GM19395 (cell line): ENCODE measurements around the gene SLC35G3.
"Not testable (repeated sequence)": the region's sequence is repeated elsewhere in the genome, so short reads cannot be mapped to it uniquely, and the experiment has no call there.

Source experiments
- ATAC-seq: cut with Tn5 transposase; IDR thresholded peaks from one replicate; pipeline ENCODE4 v1.9.1; 2021; ENCODE audit warnings: mild to moderate bottlenecking, moderate library complexity; ENCODE audit not compliant: unreplicated experiment

Gene SLC35G3

GRCh38 chr17:35212668-35213067 lies 18.5 kb upstream of the SLC35G3 start:
- ATAC-seq: no peak

- ATAC-seq: no peak
Measured at GRCh38 chr17:35210741-35211140, 16.5 kb upstream of the SLC35G3 start.

- not testable (repeated sequence) for ATAC-seq
Measured at GRCh38 chr17:35202582-35202981, 8.4 kb upstream of the SLC35G3 start.

GRCh38 chr17:35195062-35195461 lies 869 bp upstream of the SLC35G3 start:
- ATAC-seq: not testable (repeated sequence)

- no peak for ATAC-seq
Measured at GRCh38 chr17:35192708-35193107, 1.5 kb downstream of the SLC35G3 start.

DNA sequence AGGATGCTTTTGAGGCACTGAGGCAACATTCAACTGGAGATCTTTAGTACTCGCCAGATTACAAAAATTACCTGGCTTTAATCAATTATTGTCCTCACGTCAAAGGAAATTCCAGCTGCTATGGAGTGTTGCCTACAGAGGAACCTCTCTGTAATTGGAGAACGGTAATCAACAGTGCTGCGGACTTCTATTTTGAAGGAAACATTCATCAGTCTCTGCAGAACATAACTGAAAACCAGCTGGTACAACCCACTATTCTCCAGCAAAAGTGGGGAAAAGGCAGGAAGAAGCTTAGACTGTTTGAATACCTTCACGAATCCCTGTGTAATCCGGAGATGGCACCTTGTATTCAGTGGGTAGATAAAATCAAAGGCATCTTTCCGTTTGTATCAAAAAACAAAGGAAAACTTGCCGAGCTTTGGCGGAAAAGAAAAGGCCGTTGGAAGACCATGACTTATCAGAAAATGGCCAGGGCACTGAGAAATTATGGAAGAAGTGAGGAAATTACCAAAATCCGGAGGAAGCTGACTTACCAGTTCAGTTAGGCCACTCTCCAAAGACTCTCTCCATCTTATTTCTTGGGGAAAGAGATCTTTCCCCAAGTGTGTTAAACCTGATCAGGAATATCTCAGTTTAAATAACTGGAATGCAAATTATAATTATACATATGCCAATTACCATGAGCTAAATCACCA lies 3.0 kb downstream of the SLC35G3 start:
- no peak for ATAC-seq

DNA sequence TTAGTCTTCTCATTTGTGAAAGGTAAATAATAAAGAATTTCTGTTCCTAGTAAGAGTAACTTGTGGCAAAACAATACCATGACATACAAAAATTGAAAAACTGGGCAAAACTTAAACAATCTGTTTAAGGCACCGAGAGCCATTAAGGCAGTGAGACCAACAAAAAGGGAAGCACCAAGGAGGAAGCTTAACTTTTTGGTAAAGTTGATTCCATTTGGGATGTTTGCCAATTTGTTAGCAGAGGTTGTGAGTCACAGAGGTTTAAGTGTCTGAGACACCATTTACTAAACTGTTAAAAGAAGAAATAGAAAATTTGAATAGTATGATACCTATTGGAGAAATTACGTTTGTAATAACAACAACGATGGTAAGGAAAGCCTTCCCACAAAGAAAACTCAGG lies 4.9 kb downstream of the SLC35G3 start:
- no peak for ATAC-seq

- ATAC-seq: no peak
Measured at GRCh38 chr17:35188111-35188510, 6.1 kb downstream of the SLC35G3 start.

DNA sequence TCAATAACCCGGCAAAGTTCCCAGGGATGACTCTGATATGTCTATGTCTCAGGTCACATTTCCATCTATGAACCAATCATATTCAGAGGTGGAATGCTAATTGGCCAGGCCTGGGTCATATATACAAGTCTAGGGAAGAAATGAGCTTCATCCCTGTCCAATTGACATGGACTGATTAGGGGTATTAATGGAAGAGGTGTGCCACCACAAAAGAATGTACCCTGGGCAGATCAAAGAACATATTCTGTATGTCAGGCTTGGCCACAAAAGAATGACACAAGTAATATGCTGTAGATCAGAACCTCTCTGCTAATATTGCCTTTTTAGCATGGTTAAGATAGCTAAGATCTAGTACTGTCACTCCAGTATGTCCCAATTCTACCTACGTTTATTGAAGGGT lies 6.7 kb downstream of the SLC35G3 start:
- ATAC-seq: no peak

DNA sequence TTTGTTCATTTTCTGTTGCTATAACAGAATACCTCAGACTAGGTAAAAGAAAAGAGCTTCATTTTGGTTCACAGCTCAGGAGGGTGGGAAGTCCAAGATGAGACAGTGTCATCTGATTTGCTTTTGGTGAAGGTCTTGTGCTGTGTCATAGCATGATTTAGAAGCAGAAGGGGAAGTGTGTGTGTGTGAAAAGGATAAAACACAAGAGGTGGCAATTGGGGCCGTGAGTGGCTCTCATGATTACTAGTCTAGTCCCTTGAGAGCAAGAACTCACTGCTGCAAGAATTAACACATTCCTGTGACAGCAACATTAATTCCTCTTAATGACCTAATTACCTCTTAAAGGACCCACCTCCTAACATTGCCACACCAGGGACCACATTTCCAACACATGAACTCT lies 8.3 kb downstream of the SLC35G3 start:
- ATAC-seq: no peak

DNA sequence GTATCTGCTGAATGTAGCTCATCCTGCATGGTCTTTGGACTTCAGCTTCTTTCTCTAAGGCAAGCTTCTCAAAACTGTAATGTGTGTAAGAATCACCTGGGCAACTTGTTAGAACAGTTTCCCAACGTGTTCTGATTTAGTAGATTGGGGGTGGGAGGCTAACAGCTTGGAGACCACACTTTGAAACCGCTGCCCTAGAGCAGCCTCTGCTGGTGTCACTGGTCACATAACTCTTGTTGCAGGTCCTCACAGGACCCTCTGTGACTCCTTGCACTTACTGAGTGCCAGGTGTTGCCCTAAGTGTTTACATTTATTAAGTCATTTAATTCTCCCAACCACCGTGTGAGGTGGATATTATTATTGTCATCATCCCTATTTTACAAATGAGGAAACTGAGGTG lies 9.9 kb downstream of the SLC35G3 start:
- no peak for ATAC-seq

- ATAC-seq: no peak
Measured at GRCh38 chr17:35183332-35183731, 10.9 kb downstream of the SLC35G3 start.

DNA sequence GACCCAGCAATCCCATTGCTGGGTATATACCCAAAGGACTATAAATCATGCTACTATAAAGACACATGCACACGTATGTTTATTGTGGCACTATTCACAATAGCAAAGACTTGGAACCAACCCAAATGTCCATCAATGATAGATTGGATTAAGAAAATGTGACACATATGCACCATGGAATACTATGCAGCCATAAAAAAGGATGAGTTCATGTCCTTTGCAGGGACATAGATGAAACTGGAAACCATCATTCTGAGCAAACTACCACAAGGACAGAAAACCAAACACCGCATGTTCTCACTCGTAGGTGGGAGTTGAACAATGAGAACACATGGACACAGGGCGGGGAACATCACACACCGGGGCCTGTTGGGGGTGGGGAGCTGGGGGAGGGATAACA lies 14.8 kb downstream of the SLC35G3 start:
- not testable (repeated sequence) for ATAC-seq

GRCh38 chr17:35176897-35177296 lies 17.3 kb downstream of the SLC35G3 start:
- ATAC-seq: no peak

DNA sequence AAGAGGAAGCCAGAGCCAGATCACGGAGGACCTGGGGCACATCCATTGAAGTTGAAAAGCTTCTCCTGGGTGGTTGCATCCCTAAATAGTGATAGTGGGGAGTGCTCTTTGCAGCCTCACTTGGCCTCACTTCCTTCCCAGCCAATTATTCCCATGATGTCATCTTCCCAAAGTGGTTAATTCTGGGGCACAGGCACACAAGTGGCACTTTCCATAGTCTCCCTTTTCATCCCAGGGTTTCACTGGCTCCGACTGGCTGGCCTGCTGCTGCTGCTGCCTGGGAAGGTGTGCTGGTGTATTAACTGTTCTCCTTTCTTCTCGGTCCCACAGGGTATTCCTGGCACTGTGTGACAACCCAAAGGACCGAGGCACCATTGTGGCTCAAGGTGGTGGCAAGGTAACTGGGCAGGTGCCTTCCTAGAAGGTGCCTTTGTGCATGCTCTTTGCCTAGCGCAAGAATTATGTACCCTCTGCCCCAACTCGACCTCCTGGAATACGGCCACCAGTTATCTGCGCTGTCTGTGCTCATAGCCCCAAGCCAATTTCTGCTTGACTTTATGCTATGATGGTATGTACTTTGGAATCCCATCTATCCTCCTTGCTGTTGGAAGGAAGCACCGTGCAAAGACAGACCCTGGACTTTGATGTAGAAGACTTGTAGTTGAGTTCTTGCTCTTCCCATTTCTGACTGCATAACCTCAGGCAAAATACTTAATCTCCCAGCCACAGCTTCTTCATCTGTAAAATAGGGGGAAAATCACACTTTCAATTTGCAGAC lies 18.4 kb downstream of the SLC35G3 start:
- ATAC-seq: no peak

GRCh38 chr17:35174835-35175334 lies 19.3 kb downstream of the SLC35G3 start:
- ATAC-seq: no peak

- not testable (repeated sequence) for ATAC-seq
Measured at GRCh38 chr17:35172321-35172720, 21.9 kb downstream of the SLC35G3 start.

DNA sequence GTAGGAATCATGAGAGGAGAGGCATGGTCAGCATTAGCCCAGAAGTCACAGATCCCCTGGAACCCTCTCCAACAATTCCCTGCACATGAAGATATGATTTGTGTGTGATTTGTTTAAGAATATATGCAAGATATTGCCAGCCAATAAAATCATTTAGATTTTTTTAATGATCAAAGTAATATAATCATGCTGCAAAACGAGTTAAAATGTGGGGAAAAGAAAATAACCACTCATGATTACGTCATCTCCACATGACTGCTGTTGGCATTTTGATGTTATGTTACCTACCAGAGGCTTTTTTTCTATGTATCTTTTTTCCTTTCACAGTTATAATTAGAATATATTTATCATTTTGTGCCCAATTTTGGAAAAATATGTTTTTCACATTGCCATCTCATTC lies 22.4 kb downstream of the SLC35G3 start:
- ATAC-seq: no peak

DNA sequence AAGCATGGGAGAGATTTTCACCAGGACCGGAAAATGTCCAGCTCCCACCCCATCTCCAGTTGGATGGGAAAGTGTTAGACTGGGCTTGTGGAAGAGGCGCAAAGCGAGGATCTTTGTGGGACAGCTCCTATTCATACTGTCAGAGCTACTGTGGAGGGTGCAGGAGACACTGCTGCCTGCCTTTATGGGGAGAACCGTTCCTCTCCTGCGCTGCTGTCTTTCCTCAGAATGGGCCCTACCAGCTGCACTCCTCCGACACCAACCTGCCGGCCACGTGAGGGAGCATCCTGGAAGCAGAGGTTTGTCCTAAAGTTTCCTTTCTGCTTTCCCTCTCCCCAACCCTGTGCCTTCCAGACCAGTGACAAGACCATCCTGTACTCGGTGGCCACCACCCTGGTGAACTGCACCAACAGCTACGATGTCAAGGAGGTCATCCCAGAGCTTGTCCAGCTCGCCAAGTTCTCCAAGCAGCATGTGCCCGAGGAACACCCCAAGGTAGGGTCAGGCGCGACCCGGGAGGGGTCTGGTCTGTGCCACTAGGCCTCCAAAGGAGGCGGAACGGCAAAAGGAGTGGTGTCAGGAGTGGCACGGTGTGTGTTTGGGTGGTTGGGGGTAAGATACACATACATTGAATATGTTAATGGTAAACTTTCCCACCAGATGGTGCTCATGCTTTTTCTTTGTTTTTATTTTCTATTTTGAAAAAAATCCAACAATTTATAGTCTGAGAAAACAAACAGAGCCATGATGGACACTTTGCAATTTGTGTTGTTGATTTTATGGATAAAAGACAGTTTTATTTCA lies 23.0 kb downstream of the SLC35G3 start:
- no peak for ATAC-seq

GRCh38 chr17:35169835-35170363 lies 24.3 kb downstream of the SLC35G3 start:
- ATAC-seq: no peak

GRCh38 chr17:35167666-35168065 lies 26.5 kb downstream of the SLC35G3 start:
- ATAC-seq: no peak
